ENCODE data around the gene RAD18.

DNA sequence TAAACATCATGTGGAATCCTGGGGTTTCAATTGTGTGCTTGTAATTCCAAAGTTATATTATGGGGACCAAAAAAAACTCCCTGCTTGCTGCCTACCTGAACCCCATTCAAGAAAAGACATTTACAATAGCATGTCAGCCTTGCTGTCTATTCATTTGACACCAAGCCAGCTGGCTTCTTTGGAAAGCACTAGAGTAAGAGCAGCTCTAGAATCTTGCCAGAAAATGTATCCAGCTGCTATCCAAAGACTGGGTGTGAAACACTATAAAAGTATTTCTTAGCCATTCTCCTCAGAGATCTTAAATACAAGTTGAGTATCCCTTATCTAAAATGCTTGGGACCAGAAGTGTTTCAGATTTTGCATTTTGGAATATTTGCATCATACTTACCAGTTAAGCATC lies 87.4 kb downstream of the RAD18 start:
- TF ChIP-seq, protein P1, sequence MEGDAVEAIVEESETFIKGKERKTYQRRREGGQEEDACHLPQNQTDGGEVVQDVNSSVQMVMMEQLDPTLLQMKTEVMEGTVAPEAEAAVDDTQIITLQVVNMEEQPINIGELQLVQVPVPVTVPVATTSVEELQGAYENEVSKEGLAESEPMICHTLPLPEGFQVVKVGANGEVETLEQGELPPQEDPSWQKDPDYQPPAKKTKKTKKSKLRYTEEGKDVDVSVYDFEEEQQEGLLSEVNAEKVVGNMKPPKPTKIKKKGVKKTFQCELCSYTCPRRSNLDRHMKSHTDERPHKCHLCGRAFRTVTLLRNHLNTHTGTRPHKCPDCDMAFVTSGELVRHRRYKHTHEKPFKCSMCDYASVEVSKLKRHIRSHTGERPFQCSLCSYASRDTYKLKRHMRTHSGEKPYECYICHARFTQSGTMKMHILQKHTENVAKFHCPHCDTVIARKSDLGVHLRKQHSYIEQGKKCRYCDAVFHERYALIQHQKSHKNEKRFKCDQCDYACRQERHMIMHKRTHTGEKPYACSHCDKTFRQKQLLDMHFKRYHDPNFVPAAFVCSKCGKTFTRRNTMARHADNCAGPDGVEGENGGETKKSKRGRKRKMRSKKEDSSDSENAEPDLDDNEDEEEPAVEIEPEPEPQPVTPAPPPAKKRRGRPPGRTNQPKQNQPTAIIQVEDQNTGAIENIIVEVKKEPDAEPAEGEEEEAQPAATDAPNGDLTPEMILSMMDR (IDR thresholded peaks at IDR 0.05) = no peak
- no peak for TF ChIP-seq POLR2AphosphoS5 (IDR thresholded peaks at IDR 0.05)
- no peak for TF ChIP-seq POLR2A (IDR thresholded peaks at IDR 0.05)
